ENCODE results near the gene MAPK12.
"Not testable (repeated sequence)": the region's sequence is repeated elsewhere in the genome, so short reads cannot be mapped to it uniquely, and the experiment has no call there.

Gene MAPK12

DNA sequence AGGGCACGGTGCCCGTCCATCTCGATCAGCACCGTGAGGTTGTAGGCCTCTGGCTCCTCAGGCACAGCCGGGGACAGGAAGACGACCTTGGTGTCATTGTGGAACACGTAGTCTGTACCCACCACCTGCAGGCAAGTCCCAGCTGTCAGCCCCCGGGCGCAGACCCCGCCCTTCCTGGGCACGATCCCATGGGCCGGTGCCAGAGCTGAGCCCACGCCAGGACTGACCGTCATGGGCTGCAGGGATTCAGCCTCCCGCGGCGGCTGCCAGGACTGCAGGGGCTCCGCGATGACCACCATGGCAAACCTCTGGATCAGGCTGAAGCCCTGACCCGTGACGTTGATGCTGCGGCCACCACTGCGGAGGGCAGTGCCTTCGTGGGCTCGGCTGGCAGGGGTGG lies 20.5 kb upstream of the MAPK12 start:
- DNase-seq (ENCODE audit: low spot score), result no peak

DNA sequence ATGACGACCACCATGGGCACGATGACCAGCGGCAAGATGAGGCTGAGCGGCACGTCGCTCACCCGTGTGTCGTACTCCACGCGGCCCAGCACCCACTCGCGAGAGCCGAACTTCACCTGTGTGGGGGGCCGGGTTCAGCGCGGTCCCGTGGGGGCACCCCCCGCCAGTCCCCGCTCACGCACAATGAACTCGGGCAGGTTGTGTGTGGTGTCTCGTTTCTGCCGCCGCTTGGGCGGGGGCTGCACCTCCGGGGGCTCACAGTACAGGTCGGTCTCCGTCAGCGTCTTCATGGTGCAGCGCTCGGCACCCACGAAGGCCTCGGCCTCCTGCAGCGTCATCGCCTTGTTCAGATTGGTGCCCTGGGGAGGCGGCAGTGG lies 19.9 kb upstream of the MAPK12 start:
- DNase-seq (ENCODE audit: low spot score), result no peak

DNA sequence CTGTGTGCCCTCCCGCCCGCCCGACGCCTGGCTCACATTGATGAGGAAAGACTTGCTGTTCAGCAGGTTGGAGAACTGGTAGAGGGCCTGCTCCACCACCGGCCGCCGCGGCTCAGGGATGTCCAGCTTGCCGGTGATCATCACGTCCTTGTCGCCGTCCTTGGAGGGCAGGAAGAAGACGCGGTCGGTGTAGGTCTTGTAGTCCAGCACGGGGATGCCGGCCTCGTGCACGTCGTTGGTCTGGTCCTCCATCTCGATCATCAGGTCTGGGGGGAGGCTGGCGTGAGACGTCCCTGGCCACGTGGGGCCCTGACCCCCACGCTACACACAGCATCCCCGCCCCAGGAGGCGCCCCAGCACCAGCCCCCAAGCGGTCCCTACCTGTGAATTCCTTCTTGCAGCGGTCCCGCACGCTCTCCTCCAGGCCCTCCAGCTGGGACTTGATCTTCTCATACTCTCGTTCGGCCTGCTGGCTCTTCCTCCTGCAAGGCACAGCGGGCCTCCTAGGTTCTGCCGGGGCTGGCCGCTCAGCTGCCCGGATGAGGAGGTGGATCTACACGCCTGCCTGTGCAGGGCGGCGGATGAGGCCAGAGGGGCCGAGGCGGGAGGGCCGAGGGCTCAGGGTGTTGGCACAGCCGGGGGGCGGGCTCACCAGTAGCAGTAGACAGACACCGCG lies 19.4 kb upstream of the MAPK12 start:
- DNase-seq (ENCODE audit: low spot score), result no peak

DNA sequence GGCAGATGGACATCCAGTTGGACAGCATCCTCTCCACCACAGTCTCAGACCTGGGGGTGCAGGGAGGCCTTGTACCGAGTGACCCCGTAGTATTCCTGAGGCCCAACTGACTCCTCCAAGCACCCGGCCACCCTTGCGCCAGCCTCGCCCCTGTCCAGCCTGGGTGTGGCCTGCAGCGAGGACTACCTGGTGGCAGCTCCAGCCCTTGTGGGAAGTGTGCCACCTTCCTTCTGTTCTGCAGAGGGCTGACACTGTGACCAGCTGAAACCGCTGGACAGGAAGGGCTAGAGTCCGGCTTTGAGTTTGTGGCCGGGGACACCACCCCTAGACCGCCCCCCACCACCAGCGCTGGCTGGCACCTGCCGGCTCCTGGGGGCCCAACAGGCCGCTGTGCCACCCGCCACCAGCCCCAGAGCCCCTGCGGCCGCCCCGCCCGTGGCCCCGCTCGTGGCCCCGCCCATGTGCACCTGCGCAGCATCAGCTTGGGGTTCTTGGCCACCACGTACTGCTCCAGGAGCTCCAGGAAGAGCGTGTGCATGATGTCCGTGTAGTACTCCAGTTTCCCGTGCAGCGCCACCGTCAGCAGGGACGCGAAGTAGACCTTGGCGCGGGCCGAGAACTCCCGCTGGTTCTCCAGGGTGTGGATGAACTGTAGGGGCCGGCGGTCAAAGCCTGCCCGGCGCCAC lies 18.7 kb upstream of the MAPK12 start:
- DNase-seq (ENCODE audit: low spot score), result no peak

DNA sequence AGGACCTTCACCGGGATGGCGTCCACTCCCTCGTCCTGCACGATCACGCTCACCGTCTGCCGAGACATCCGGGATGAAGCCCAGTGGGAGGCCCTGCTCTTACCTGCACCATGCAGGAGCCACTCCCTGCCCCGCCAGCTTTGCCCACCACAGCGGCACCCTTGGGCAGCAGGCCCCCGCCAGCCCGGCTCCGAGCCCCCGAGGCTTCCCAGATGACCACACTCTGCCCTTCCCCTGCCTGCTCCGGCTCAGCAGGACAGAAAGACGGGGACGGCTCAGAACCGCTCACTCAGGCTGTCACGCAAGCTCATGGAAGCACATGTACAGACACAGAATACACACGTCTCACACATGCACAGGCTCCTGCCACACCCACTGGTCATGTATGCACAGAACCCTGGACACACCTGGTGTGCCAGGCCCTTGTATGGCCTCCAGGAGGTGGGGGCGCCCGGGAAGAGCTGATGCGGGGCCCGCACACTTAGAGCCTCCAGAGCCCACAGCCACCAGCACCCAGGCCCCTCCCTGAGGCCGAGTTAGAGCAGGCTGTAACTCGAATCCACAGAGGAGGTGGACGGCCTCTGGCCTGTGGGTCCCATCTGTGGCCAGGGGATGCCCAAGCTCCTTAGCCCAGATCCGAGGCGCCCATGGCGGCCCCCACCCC lies 17.6 kb upstream of the MAPK12 start:
- DNase-seq (ENCODE audit: low spot score), result no peak

DNA sequence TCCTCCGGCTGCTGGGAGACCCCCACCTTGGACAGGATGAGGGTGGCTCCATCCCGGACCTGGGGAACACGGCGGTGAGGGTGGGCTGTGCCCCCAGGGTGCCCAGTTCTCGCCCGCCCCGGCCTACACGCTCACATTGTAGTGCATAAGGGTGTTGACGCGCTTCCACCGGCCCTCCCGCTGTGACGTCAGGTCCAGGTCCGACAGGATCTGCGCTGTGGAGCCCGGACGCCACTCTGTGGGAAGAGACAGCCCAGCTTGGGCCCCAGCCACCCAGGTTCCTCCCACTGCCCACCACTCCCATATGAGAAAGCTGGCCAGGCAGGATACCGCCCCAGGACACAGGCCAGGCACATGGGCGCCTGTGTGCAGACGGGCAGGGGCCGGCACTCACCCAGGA lies 17.0 kb upstream of the MAPK12 start:
- DNase-seq (ENCODE audit: low spot score), result no peak

DNA sequence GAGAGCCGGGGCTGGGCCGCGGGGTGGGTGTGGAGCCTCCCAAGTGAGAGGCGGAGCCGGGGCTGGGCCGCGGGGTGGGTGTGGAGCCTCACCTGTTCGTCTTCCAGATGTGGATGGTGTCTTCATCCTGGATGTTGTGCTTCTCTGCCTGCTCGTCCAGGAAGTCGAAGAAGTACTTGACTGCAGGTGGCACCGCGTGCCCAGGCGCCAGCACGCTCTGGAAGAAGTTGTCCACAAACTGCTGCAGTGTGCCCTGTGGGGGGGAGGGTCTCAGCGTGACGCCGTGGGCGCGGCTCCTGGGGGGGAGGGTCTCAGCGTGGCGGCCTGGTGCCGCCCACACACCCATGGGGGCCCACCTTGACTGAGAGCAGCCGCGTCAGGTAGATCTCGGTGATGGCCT lies 16.3 kb upstream of the MAPK12 start:
- no peak for DNase-seq (ENCODE audit: low spot score)

DNA sequence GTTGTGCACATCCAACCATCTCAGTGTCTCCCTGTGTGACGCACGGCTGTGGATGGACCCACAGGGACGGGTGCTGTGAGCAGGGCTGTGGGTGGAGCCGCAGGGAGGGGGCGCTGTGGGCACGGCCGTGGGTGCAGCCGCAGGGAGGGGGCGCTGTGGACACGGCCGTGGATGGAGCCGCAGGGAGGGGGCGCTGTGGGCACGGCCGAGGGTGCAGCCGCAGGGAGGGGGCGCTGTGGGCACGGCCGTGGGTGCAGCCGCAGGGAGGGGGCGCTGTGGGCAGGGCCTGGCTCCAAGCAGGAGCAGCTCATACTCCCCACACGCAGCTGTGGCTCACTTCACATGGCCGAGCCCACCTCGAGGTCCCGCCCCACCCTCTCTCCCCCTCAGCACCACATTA lies 14.7 kb upstream of the MAPK12 start:
- DNase-seq (ENCODE audit: low spot score), result peak; percentile 92

DNA sequence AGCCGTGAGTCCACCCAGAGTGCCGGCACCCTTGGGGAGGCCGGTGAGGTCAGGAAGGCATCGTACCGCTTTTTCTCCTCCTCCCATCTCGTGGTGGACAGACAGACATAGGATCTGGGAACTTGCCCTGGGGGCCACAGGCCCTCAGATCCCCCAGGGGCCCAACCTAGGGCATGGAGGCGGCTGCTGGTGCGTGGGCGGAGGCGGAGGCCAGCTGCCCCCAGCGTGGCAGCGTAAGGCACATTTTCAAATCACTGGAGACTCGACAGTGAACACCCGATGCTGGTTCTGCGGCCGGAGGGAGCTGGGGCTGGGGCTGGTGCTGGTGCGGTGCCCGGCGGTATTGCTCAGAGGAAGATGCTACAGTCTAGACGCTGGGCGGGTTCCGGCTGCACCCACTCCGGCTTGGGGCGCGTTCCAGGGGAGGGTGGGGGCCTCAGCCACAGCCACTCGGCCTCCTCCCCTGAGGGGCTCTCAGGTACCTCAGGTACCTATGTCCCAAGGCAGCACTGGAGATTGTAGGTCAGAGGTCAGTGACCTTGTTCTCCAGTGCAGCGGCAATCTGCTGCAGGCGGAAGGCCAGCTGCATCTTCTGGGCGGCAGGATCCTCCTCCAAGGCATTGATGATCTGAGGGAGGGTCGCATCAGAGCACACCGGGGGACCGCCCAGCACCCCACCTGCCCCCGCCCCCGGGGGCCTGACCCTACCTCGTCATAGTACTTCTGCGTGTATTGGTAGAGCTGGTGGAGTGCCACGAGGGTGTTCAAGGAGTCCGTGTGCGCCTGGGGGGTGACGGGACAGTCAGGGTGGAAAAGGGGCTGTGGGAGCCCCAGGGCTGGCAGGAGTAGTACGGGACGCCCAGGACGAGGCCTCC lies 13.9 kb upstream of the MAPK12 start:
- no peak for DNase-seq (ENCODE audit: low spot score)

DNA sequence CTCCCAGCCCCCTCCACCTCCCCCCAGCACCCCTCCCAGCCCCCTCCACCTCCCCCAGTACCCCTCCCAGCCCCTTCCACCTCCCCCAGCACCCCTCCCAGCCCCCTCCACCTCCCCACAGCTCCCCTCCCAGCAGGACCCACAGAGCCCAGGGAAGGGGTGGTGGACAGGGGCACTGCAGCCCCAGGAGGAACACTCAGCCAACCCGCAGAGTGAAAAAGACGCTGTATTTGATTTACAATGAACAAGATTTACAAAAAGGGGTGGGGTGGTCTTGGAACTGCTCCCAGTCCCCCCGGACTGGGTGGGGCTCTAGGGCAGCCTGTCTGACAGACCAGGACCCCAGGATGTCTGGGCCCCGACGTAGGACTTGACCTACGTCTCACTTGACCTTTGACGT lies 13.3 kb upstream of the MAPK12 start:
- DNase-seq (ENCODE audit: low spot score), result no peak

DNA sequence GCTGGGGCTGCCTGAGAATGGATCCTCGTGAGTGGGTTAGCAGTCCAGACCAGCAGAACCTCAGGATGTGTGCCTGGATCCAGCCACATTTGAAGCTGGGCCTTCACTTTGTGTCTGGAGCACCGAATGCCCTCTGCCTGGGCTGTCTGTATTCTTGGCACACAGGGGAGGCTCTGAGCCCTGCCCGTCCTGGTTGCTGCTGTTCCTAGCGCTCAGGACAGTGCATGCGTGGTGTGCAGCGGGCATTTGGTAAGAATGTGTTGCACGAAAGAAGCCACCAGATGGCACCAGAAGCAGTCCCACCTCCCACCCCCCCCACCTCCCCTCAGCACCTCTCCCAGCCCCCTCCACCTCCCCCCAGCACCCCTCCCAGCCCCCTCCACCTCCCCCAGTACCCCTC lies 12.8 kb upstream of the MAPK12 start:
- DNase-seq (ENCODE audit: low spot score), result peak; percentile 81

DNA sequence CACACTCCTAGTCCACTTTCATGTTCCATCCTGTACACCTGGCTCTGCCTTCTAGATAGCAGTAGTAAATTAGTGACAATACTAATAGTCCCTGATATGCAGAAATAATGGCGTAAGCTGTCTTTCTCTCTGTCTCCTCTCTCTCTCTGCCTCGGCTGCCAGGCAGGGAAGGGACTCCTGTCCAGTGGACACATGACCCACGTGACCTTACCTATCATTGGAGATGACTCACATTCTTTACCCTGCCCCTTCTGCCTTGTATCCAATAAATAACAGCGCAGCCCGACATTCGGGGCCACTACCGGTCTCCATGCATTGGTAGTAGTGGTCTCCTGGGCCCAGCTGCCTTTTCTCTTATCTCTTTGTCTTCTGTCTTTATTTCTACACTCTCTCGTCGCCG lies 12.3 kb upstream of the MAPK12 start:
- DNase-seq (ENCODE audit: low spot score), result not testable (repeated sequence)

DNA sequence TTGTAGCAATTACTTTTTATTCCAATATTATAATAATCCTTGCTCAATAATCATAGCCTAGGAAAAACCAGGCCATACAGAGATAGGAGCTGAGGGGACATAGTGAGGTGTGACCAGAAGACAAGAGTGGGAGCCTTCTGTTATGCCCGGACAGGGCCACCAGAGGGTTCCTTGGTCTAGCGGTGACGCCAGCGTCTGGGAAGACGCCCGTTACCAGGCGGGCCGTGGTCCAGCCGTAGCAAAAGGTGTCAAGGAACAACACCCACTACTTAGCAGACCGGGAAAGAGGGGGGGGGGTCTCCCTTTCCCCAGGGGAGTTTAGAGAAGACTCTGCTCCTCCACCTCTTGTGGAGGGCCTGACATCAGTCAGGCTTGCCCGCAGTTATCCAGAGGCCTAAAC lies 11.9 kb upstream of the MAPK12 start:
- not testable (repeated sequence) for DNase-seq (ENCODE audit: low spot score)

DNA sequence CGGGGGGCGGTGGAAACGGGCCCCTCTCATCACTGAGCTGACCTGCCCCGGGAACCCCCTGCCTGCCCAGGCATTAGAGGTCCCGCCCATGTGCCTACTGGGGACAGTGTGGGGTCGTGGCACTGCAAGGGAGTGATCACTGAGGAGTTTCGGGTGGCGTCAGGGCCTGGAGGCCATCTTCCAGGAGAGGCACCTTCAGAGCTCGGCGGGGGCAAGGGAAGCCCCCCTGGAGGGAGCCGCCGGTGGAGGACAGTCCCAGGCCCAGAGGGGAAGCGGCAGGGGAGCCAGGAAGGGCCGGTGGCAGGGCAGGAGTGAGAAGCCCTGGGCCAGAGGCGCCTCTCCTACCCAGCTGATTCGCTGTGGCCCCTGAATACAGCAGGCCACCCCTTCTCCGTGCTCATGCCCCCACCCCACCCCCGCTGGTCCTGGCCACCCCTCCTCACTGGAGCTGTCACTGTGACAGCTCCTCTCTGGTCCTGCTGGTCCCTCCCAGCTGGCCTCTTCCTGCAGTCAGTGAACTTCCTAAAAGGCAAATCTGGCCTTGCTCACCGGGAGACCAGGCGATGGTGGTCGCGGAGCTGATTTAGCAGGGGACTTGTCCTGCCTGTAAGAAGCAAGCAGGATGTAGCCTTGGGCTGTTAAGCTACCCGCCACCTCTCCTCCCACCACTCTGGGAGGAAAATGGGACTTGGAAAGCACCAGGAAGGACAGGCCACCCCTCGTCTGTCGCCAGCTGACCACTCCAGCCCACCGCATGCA lies 10.7 kb upstream of the MAPK12 start:
- DNase-seq (ENCODE audit: low spot score), result no peak

DNA sequence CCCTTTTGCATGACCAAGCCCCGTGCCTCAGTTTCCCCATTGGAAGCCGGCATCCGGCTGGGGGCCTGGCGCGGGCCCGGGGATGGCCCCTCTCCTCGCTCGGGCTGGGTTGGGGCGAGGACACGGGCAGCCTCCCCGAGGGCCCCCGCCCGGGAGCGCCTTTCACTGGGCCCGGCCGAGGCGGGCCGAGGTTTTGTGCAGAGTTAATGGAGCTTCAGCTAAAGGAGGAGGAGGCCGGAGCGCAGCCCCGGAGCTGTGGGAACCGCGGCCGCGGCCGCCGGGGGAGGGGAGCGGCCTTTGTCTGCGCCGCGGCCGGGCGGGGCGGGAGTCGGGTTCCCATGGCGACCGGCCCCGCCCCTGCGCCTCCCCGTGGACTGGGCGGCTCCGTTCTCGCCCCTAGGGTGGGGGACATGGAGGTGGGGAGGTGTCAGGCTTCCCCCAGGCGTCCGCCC lies 10.1 kb upstream of the MAPK12 start:
- peak; percentile 50 for DNase-seq (ENCODE audit: low spot score)

DNA sequence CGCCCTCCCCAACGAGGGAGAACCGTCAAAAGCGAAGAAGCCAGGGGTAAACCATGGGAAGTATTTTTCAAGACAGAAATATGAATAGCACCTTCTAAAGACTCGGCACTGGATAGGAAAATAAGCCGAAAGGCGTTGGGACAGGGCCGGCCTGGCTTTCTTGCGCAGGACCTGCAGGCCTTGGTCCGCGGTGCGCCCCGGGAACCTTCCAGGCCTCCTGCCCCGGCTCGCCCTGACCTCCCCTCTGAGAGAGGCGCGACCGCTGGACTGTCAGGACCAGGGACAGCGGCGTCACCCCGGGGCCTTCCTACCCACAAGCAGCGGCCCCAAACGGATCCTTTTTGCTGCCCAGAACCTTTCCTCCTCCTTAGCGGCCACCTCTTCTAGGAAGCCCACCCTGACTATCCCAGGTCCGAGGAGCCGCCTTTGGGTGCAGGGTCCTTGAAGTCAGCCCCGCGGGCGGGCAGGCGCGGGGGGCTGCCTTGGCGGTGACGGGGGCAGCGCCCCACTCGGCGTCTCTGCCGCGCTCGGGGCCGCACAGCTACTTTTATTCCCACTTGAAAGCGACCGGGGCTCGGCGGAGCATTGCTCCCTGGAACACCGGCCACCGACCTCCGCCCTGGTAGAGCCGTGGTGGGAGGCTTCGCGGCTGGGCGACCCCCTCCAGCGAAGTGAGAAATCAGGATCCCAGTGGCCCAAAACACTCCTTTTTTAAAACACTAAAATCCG lies 9.3 kb upstream of the MAPK12 start:
- DNase-seq (ENCODE audit: low spot score), result peak; percentile 41

DNA sequence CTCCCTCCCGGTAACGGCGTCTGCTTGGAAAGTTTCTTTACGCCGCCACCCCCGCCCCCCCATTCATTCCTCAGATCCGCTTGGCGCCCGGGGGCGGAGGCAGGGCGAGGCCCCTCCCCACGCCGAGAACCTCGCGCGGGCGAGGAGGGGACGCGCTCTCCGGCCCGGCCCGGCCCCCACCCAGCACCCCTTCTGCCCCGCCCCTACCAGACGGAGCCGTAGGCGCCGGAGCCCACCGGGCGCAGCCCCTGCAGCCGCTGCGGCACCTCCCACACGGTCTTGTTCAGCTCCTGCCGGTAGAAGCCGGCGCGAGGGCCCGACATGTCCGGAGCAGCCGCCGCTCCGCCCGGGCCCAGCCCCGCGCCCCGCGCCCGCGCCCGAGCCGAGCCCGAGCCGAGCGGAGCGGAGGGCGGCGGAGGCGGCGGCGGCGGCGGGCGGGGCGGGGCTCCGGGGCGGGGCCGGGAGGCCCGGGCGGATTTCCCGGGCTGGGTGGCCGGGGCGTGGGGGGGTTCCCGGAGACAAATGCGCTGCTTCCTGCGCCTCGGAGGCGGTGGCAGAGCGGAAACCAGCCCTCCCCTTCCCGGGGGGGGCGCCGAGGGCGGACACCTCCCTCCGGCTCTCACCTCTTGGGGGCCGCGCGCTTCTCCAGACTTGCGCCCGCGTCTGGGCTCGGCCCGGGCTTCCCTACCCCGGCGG lies 8.6 kb upstream of the MAPK12 start, which contains the start of gene MAPK11:
MAPK11 (minus strand) TSS at position 411 of the 696 bp plus-strand sequence; CDS start at position 323, 88 bp downstream.
- DNase-seq (ENCODE audit: low spot score), result no peak

DNA sequence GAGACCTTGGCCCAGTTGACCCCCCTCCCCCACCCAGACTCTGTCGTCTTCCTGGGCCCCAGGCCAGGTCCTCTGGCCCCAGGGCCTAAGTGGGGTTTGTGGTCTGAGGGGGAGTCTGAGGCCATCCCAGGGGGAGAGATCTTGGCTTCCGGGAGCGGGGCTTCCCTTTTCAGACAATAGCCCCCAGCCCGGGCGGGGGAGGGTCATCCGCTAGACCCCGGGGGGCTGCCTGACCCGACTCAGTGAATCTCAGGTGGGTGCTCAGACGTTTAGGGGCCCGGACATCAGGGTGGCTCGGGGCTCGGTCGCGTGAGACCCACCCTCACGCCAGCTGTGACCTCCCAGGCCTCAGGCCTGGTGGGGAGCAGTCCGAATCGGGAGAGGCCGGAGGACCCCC lies 8.1 kb upstream of the MAPK12 start:
- no peak for DNase-seq (ENCODE audit: low spot score)

DNA sequence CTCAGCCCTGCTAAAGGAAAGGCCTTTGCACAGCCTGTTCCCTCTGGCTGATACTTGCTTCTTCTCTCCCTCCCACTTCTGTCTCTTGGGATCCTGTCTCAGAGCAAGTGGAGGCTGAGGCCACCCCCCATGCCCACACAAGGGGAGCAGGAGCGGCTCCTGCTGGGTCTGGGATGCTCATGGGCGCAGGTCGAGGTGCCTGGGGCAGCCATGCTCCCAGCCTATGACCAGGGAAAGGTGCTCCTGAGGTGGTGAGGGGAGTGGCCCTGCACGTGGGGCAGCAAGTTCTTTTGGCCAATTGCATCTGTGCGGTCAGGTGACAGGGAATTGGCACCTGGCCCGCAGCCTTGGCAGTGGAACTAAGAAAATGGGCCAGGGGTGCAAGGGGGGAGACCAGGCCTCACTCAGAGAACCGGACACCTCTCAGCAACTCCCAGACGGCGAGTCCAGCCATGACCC lies 7.2 kb upstream of the MAPK12 start:
- no peak for DNase-seq (ENCODE audit: low spot score)
